Activated CD4-positive, alpha-beta T cell treated with anti-CD3 and anti-CD28 coated beads for 48 hours (primary cell): Measurements from ENCODE around the gene HIVEP3.
A peak's percentile ranks its signal among the peaks of the same experiment; 100 is the strongest.

Experiments used
- DNase-seq: peaks from one replicate; pipeline ENCODE4 v3.0.0-alpha.2; 2020

Gene HIVEP3

GRCh38 chr1:41844781-41845272, 73.9 kb downstream of the HIVEP3 start:
- no peak for DNase-seq

GRCh38 chr1:41844255-41844654, 74.5 kb downstream of the HIVEP3 start:
- DNase-seq: no peak

GRCh38 chr1:41842993-41843755, 75.5 kb downstream of the HIVEP3 start:
- DNase-seq: no peak

GRCh38 chr1:41842326-41842725, 76.4 kb downstream of the HIVEP3 start:
- DNase-seq: no peak

- no peak for DNase-seq
Observed at GRCh38 chr1:41840592-41841246, 78.0 kb downstream of the HIVEP3 start.

GRCh38 chr1:41838266-41838665, 80.5 kb downstream of the HIVEP3 start:
- DNase-seq: no peak

GRCh38 chr1:41837691-41838090, 81.0 kb downstream of the HIVEP3 start:
- no peak for DNase-seq

- DNase-seq: no peak
Observed at GRCh38 chr1:41835485-41835884, 83.2 kb downstream of the HIVEP3 start.

- no peak for DNase-seq
Observed at GRCh38 chr1:41833519-41834000, 85.2 kb downstream of the HIVEP3 start.

- no peak for DNase-seq
Observed at GRCh38 chr1:41830726-41831125, 88.0 kb downstream of the HIVEP3 start.

GRCh38 chr1:41827991-41828570, 90.6 kb downstream of the HIVEP3 start:
- DNase-seq: no peak

GRCh38 chr1:41823471-41823870, 95.3 kb downstream of the HIVEP3 start:
- no peak for DNase-seq

- DNase-seq: no peak
Observed at GRCh38 chr1:41822866-41823265, 95.9 kb downstream of the HIVEP3 start.

GRCh38 chr1:41819843-41820242, 98.9 kb downstream of the HIVEP3 start:
- no peak for DNase-seq

- no peak for DNase-seq
Observed at GRCh38 chr1:41819069-41819468, 99.7 kb downstream of the HIVEP3 start.

GRCh38 chr1:41816061-41816460, 102.7 kb downstream of the HIVEP3 start:
- no peak for DNase-seq

- DNase-seq: no peak
Observed at GRCh38 chr1:41813755-41814745, 104.7 kb downstream of the HIVEP3 start.

GRCh38 chr1:41813226-41813625, 105.5 kb downstream of the HIVEP3 start:
- DNase-seq: no peak

- DNase-seq: no peak
Observed at GRCh38 chr1:41812453-41812852, 106.3 kb downstream of the HIVEP3 start.

- peak; percentile 76 for DNase-seq
Observed at GRCh38 chr1:41812051-41812450, 106.7 kb downstream of the HIVEP3 start.

GRCh38 chr1:41811051-41811795, 107.5 kb downstream of the HIVEP3 start:
- peak; percentile 71 for DNase-seq

GRCh38 chr1:41810446-41810845, 108.3 kb downstream of the HIVEP3 start:
- peak; percentile 70 for DNase-seq
